Upper lobe of left lung (tissue), 6 donors: Measurements from ENCODE around the gene HACL1. TPM values are rescaled to one million over a fixed set of nuclear protein-coding genes. Genes with fewer than 3 reads are reported as not detected.

Experiments
- ATAC-seq, 2 donors: fragments of 200-7000 bp; cut with Tn5 transposase; one replicate each; pipeline ENCODE4 v1.9.1; 2022; ENCODE audit warnings: mild to moderate bottlenecking in 2 of 2, moderate library complexity in 2 of 2; ENCODE audit not compliant: low FRiP score in 2 of 2
- DNase-seq, 2 donors: peaks; one replicate each; pipeline ENCODE4 v3.0.0-alpha.2; 2019 to 2020
- H3K27ac ChIP-seq, 4 donors: fragments of 200-600 bp; sonication (generic); one replicate each; pipeline ENCODE4 v1.5.1; 2016 to 2019
- H3K27me3 ChIP-seq, 4 donors: fragments of 200-600 bp; sonication (generic); one replicate each; pipeline ENCODE4 v1.5.1; 2017 to 2019
- H3K36me3 ChIP-seq, 4 donors: fragments of 200-600 bp; sonication (generic); one replicate each; pipeline ENCODE4 v1.5.1; 2016 to 2019
- H3K4me1 ChIP-seq, 4 donors: fragments of 200-600 bp; sonication (generic); one replicate each; pipeline ENCODE4 v1.5.1; 2018 to 2019
- H3K4me3 ChIP-seq, 4 donors: fragments of 200-600 bp; sonication (generic); one replicate each; pipeline ENCODE4 v1.5.1; 2017 to 2019; ENCODE audit warnings: mild to moderate bottlenecking in 2 of 4, moderate library complexity in 1 of 4
- H3K9me3 ChIP-seq, 4 donors: fragments of 200-600 bp; sonication (generic); one replicate each; pipeline ENCODE4 v1.5.1; 2018 to 2019
- CTCF ChIP-seq, 6 experiments: fragments of 450-650 bp in 4 of 6; fragments of 200-600 bp in 2 of 6; sonication (generic) in 2 of 6; IDR thresholded peaks; one replicate each; pipeline ENCODE4 v1.5.1; 2016 to 2019; ENCODE audit warnings: antibody characterized with exemption in 6 of 6
- EP300 ChIP-seq, 4 donors: sonication (generic); formaldehyde crosslinking; IDR thresholded peaks; one replicate each; pipeline ENCODE4 v1.5.1; 2017; ENCODE audit warnings: antibody characterized with exemption in 4 of 4, control low read depth in 2 of 4
- POLR2A ChIP-seq, 4 donors: fragments of 450-650 bp; IDR thresholded peaks; one replicate each; pipeline ENCODE4 v1.5.1; 2016 to 2017; ENCODE audit warnings: antibody characterized with exemption in 4 of 4, mild to moderate bottlenecking in 2 of 4
- POLR2AphosphoS5 ChIP-seq, 2 donors: sonication (generic); formaldehyde crosslinking; IDR thresholded peaks; one replicate each; pipeline ENCODE4 v1.5.1; 2017; ENCODE audit warnings: antibody characterized with exemption in 2 of 2
- WGBS, 2 donors: methylation state at CpG; one replicate each; pipeline ENCODE4 v1.1.5; 2017 to 2018; 5-methylcytosine and 5-hydroxymethylcytosine counted together
- total RNA-seq, 6 donors: library from RNA; depleted of rRNA in 4 of 6; stranded (reverse); fragments of >200 nt in 4 of 6; gene quantifications; one replicate each; pipeline versions ENCODE4 v1.1.0 to v1.2.1, GENCODE V29; 2016 to 2021
- donor health status: DM: no; HTN: no; CAD: no; lungs with moderate emphysema.
- donor health status: DM: no; HTN: yes; CAD: no; lungs with severe emphysema.

Gene HACL1
- total RNA-seq, 6 donors from 2014 or later = 12.9 to 32.5 (median 19.6) TPM

GRCh38 chr3:15558581-15558980 is 42.8 kb downstream of the HACL1 start:
- DNase-seq (no peak), ATAC-seq (no peak)
- Histone ChIP-seq H3K27ac (no peak overlapping the region), H3K36me3 (peaks cover 11 to 39% (median 21%) of the 10 kb centered on the region in 4 donors), H3K9me3 (no peaks in the 10 kb centered on the region), H3K4me1 (peaks cover 4 to 9% (median 7%) of the 10 kb centered on the region in 4 donors), H3K27me3 (no peaks in the 10 kb centered on the region), H3K4me3 (no peak overlapping the region)
- 85 to 94% methylated on average over 9 of the region's 9 CpGs for WGBS, 2 donors
- TF ChIP-seq POLR2AphosphoS5 (IDR thresholded peaks at IDR 0.05) (no peak), CTCF (IDR thresholded peaks at IDR 0.05) (no peak), POLR2A (IDR thresholded peaks at IDR 0.05) (no peak), EP300 (IDR thresholded peaks at IDR 0.05) (no peak)

- ATAC-seq (peak; percentile 78 to 91), DNase-seq (peak in 1 of 2 donors; percentile 66)
- Histone ChIP-seq H3K4me1 (peaks cover 4 to 9% (median 7%) of the 10 kb centered on the region in 4 donors), H3K9me3 (no peaks in the 10 kb centered on the region), H3K36me3 (peaks cover 4 to 29% (median 12%) of the 10 kb centered on the region in 4 donors), H3K4me3 (no peak overlapping the region), H3K27me3 (no peaks in the 10 kb centered on the region), H3K27ac (peak overlapping the region in 1 of 4 donors; percentile 49)
- WGBS, 2 donors = 2% methylated on average over 3 of the region's 3 CpGs
- TF ChIP-seq POLR2A (IDR thresholded peaks at IDR 0.05) = no peak
- no peak for TF ChIP-seq POLR2AphosphoS5 (IDR thresholded peaks at IDR 0.05)
- TF ChIP-seq EP300 (IDR thresholded peaks at IDR 0.05) = no peak
- peak; percentile 45 to 80 (median 64) for TF ChIP-seq CTCF (IDR thresholded peaks at IDR 0.05)
Observed at GRCh38 chr3:15557511-15557946, 43.8 kb downstream of the HACL1 start.

GRCh38 chr3:15556512-15556911 is 44.9 kb downstream of the HACL1 start:
- Histone ChIP-seq H3K27me3 (no peaks in the 10 kb centered on the region), H3K4me3 (no peak overlapping the region), H3K36me3 (peaks cover 1 to 19% (median 5%) of the 10 kb centered on the region in 4 donors), H3K4me1 (peaks cover 4 to 9% (median 7%) of the 10 kb centered on the region in 4 donors), H3K27ac (peak overlapping the region in 3 of 4 donors; percentile 45 to 49 (median 49)), H3K9me3 (no peaks in the 10 kb centered on the region)
- 36 to 50% methylated on average over 2 of the region's 2 CpGs for WGBS, 2 donors
- TF ChIP-seq CTCF (IDR thresholded peaks at IDR 0.05) (no peak), POLR2AphosphoS5 (IDR thresholded peaks at IDR 0.05) (no peak), EP300 (IDR thresholded peaks at IDR 0.05) (no peak), POLR2A (IDR thresholded peaks at IDR 0.05) (no peak)
- DNase-seq = no peak
- ATAC-seq = peak; percentile 44 to 73

- TF ChIP-seq POLR2AphosphoS5 (IDR thresholded peaks at IDR 0.05) (no peak), POLR2A (IDR thresholded peaks at IDR 0.05) (no peak), CTCF (IDR thresholded peaks at IDR 0.05) (no peak), EP300 (IDR thresholded peaks at IDR 0.05) (no peak)
- ATAC-seq = no peak
- no peak for DNase-seq
- 56 to 66% methylated on average over 3 of the region's 3 CpGs for WGBS, 2 donors
- H3K4me1 ChIP-seq = peaks cover 4 to 9% (median 7%) of the 10 kb centered on the region in 4 donors
- no peak overlapping the region for H3K4me3 ChIP-seq
- H3K9me3 ChIP-seq = no peaks in the 10 kb centered on the region
- H3K27me3 ChIP-seq = no peaks in the 10 kb centered on the region
- peaks cover 0 to 3% (median 0%) of the 10 kb centered on the region in 4 donors for H3K36me3 ChIP-seq
- H3K27ac ChIP-seq = no peak overlapping the region
Observed at GRCh38 chr3:15553749-15554148, 47.6 kb downstream of the HACL1 start.

- ATAC-seq = no peak
- Histone ChIP-seq H3K36me3 (peaks cover 0 to 3% (median 0%) of the 10 kb centered on the region in 4 donors), H3K4me1 (peaks cover 0 to 4% (median 2%) of the 10 kb centered on the region in 4 donors), H3K27ac (no peak overlapping the region), H3K4me3 (no peak overlapping the region), H3K9me3 (no peaks in the 10 kb centered on the region), H3K27me3 (no peaks in the 10 kb centered on the region)
- WGBS, 2 donors = 86 to 100% methylated on average over 1 of the region's 1 CpG
- no peak for DNase-seq
- TF ChIP-seq POLR2A (IDR thresholded peaks at IDR 0.05) (no peak), CTCF (IDR thresholded peaks at IDR 0.05) (no peak)
Observed at GRCh38 chr3:15551902-15552301, 49.5 kb downstream of the HACL1 start.
